GM20000 (cell line): ENCODE data around the gene FADS1.

ENCODE experiments used
- DNase-seq: peaks from one replicate; pipeline ENCODE4 v3.0.0; 2012; ENCODE audit warnings: low spot score
- CTCF ChIP-seq: IDR thresholded peaks from 2 replicates; pipeline ENCODE4 v1.5.1; 2012; ENCODE audit warnings: mild to moderate bottlenecking, control low read depth; ENCODE audit errors: extremely low read depth, missing control alignments

The FADS1 gene

GRCh38 chr11:61815790-61816735 is 740 bp downstream of the FADS1 start:
- TF ChIP-seq CTCF, result no peak
- peak; percentile 72 for DNase-seq

GRCh38 chr11:61814958-61815789 is 1.6 kb downstream of the FADS1 start:
- peak; percentile 97 for DNase-seq
- no peak for TF ChIP-seq CTCF

- no peak for DNase-seq
Observed at GRCh38 chr11:61814247-61814957, 2.4 kb downstream of the FADS1 start.

GRCh38 chr11:61812736-61813411 is 3.9 kb downstream of the FADS1 start:
- TF ChIP-seq CTCF, result no peak
- no peak for DNase-seq

More at GRCh38 chr11:61814247-61814957, 2.4 kb downstream of the FADS1 start:
- no peak for TF ChIP-seq CTCF

GRCh38 chr11:61811831-61812230 is 5.0 kb downstream of the FADS1 start:
- DNase-seq, result no peak
- no peak for TF ChIP-seq CTCF

GRCh38 chr11:61810671-61811175 is 6.1 kb downstream of the FADS1 start:
- DNase-seq, result no peak
- no peak for TF ChIP-seq CTCF
